Measurements from ENCODE around the gene RGMA.

DNA sequence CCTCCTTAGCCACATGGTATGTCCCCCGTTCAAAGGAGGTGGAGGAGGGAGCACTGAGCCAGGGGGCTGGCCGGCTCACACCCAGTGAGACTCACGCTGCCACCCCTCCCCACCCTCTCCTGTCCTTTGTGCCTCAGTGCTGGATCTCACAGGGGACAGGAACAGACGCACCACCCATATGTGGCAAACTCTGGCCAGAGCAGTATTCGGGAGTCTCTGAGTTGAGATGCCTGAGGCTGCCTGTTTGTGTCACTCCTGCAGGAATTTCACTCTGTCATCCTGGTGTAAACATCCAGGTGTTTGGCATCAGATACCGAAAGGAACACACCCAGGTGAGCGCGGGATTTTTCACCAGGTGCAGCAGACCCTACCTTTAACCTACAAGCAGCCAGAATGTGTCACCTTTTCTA, 25.7 kb downstream of the RGMA start:
- TF ChIP-seq POLR2A (IDR thresholded peaks at IDR 0.05) = no peak
- TF ChIP-seq, protein P1, sequence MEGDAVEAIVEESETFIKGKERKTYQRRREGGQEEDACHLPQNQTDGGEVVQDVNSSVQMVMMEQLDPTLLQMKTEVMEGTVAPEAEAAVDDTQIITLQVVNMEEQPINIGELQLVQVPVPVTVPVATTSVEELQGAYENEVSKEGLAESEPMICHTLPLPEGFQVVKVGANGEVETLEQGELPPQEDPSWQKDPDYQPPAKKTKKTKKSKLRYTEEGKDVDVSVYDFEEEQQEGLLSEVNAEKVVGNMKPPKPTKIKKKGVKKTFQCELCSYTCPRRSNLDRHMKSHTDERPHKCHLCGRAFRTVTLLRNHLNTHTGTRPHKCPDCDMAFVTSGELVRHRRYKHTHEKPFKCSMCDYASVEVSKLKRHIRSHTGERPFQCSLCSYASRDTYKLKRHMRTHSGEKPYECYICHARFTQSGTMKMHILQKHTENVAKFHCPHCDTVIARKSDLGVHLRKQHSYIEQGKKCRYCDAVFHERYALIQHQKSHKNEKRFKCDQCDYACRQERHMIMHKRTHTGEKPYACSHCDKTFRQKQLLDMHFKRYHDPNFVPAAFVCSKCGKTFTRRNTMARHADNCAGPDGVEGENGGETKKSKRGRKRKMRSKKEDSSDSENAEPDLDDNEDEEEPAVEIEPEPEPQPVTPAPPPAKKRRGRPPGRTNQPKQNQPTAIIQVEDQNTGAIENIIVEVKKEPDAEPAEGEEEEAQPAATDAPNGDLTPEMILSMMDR (IDR thresholded peaks at IDR 0.05) = no peak
- TF ChIP-seq EP300 (IDR thresholded peaks at IDR 0.05) = no peak

All from tibial nerve (tissue), 4 donors.